ENCODE data around the gene LIN7A. TPM values are rescaled to one million over a fixed set of nuclear protein-coding genes. Genes with fewer than 3 reads are reported as not detected.
A peak's percentile ranks its signal among the peaks of the same experiment; 100 is the strongest.

The LIN7A gene
- total RNA-seq, 1 donor from 2014 or later, result 31.7 TPM

- H3K27ac Mint-ChIP-seq, result no peak overlapping the region
These were observed 189.9 kb downstream of the LIN7A start for GRCh38 chr12:80747800-80748199.

GRCh38 chr12:80745851-80746505 lies 191.8 kb downstream of the LIN7A start:
- no peak overlapping the region for H2AFZ ChIP-seq (replicated peaks)
- no peak for DNase-seq (ENCODE audit: low spot score)
- H3K27ac ChIP-seq, result no peak overlapping the region
- no peaks in the 10 kb centered on the region for H3K36me3 ChIP-seq
- H3K27me3 ChIP-seq, result no peaks in the 10 kb centered on the region
- Mint-ChIP-seq H3K4me1 (peaks cover 18% of the 10 kb centered on the region), H3K4me3 (no peak overlapping the region), H3K27ac (no peak overlapping the region), H3K36me3 (no peaks in the 10 kb centered on the region), H3K27me3 (ENCODE audit: insufficient read depth, low read depth) (no peaks in the 10 kb centered on the region), H3K9me3 (no peaks in the 10 kb centered on the region)
- no peaks in the 10 kb centered on the region for H3K79me2 ChIP-seq (ENCODE audit: low read depth)
- H3F3A ChIP-seq (ENCODE audit: low read depth), result no peaks in the 10 kb centered on the region
- no peak overlapping the region for H3K4me2 ChIP-seq
- no peaks in the 10 kb centered on the region for H3K4me1 ChIP-seq
- no peaks in the 10 kb centered on the region for H3K9me3 ChIP-seq (ENCODE audit: low read depth)
- TF ChIP-seq EZH2 (IDR thresholded peaks at IDR 0.05) (no peak), EZH2phosphoT487 (IDR thresholded peaks at IDR 0.05) (no peak)
- TF ChIP-seq, protein P1, sequence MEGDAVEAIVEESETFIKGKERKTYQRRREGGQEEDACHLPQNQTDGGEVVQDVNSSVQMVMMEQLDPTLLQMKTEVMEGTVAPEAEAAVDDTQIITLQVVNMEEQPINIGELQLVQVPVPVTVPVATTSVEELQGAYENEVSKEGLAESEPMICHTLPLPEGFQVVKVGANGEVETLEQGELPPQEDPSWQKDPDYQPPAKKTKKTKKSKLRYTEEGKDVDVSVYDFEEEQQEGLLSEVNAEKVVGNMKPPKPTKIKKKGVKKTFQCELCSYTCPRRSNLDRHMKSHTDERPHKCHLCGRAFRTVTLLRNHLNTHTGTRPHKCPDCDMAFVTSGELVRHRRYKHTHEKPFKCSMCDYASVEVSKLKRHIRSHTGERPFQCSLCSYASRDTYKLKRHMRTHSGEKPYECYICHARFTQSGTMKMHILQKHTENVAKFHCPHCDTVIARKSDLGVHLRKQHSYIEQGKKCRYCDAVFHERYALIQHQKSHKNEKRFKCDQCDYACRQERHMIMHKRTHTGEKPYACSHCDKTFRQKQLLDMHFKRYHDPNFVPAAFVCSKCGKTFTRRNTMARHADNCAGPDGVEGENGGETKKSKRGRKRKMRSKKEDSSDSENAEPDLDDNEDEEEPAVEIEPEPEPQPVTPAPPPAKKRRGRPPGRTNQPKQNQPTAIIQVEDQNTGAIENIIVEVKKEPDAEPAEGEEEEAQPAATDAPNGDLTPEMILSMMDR (IDR thresholded peaks at IDR 0.05), result no peak
- no peaks in the 10 kb centered on the region for H4K20me1 ChIP-seq (ENCODE audit: low read depth)
- H3K9ac ChIP-seq, result no peak overlapping the region
- H3K4me3 ChIP-seq, result no peak overlapping the region

More at GRCh38 chr12:80747800-80748199, 189.9 kb downstream of the LIN7A start:
- no peaks in the 10 kb centered on the region for H3K4me1 ChIP-seq
- no peak overlapping the region for H3K4me2 ChIP-seq
- Mint-ChIP-seq H3K36me3 (no peaks in the 10 kb centered on the region), H3K4me1 (peaks cover 9% of the 10 kb centered on the region), H3K27me3 (ENCODE audit: insufficient read depth, low read depth) (no peaks in the 10 kb centered on the region), H3K9me3 (no peaks in the 10 kb centered on the region), H3K4me3 (no peak overlapping the region)
- H3K79me2 ChIP-seq (ENCODE audit: low read depth), result no peaks in the 10 kb centered on the region
- no peaks in the 10 kb centered on the region for H3K27me3 ChIP-seq
- H3K9me3 ChIP-seq (ENCODE audit: low read depth), result no peaks in the 10 kb centered on the region
- no peak overlapping the region for H3K9ac ChIP-seq
- no peak for TF ChIP-seq EZH2 (IDR thresholded peaks at IDR 0.05)
- no peak for TF ChIP-seq EZH2phosphoT487 (IDR thresholded peaks at IDR 0.05)
- TF ChIP-seq, protein P1 (IDR thresholded peaks at IDR 0.05), result no peak
- H2AFZ ChIP-seq (replicated peaks), result peak overlapping the region; percentile 22
- H3K27ac ChIP-seq, result no peak overlapping the region
- no peaks in the 10 kb centered on the region for H4K20me1 ChIP-seq (ENCODE audit: low read depth)
- no peak for DNase-seq (ENCODE audit: low spot score)
- H3K36me3 ChIP-seq, result no peaks in the 10 kb centered on the region
- no peaks in the 10 kb centered on the region for H3F3A ChIP-seq (ENCODE audit: low read depth)
- no peak overlapping the region for H3K4me3 ChIP-seq

MicroRNA genes within 50 kb of the gene (microRNA counts, 767-probe panel; counts per million panel counts)
- microRNA hsa-miR-617 (460 counts per million, percentile 90 among the panel's probes with 10 or more counts), microRNA hsa-miR-618 (460 counts per million, percentile 90 among the panel's probes with 10 or more counts)

Small RNAs within 50 kb of the gene (microRNA-seq; reads per million reads assigned to microRNA genes)
- gene MIR617 (not detected), gene MIR618 (0.91 reads per million)

Small RNAs within 50 kb of the gene (small RNA-seq; reads per million reads assigned to genes)
- not detected for gene MIR617
- not detected for gene MIR618

Other genes starting within 250 kb of the LIN7A start
- 0.43 and 0.97 TPM in 2 replicates for gene MYF6, start 230.3 kb downstream of the LIN7A start, total RNA-seq (ENCODE audit: low replicate concordance)
- gene MYF5, start 221.0 kb downstream of the LIN7A start, total RNA-seq (ENCODE audit: low replicate concordance), result not detected in 2 replicates
- gene ACSS3, start 140.1 kb upstream of the LIN7A start, total RNA-seq (ENCODE audit: low replicate concordance), result 22.9 and 26.5 TPM in 2 replicates